Ramos (cell line): Measurements from ENCODE around the gene TTLL11.

Experiments
- in situ Hi-C: fragments of 300-500 bp; cut with MboI; formaldehyde crosslinking; loops from one replicate; pipeline ENCODE4 v1.14.3; 2022; ENCODE audit warnings: low sequenced_read_pairs; ENCODE audit not compliant: unreplicated experiment

The TTLL11 gene

DNA sequence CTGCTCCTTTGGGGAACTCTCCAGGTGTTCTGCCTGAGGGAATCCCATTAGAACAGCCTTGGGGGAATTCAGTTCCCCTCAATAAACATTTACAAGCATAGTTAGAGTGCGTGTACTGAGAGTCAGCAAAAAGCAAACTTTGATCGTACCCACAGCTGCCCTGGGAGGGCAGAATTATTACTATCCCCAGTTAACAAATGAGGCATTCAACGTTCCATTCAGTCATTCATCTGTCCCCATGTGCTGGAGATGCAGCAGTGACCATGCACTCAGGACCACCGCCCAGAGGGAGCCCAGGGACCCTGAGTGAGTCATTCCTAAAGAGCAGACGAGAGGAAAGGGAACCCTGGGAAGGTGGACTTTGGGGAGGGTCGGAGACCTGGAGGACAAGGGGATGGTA, 19.1 kb upstream of the TTLL11 start:
- in situ Hi-C loops: loop anchor here (25.0 kb wide), 1 partner anchor 700 kb away; the partner anchor contains the start of gene OR1K1

DNA sequence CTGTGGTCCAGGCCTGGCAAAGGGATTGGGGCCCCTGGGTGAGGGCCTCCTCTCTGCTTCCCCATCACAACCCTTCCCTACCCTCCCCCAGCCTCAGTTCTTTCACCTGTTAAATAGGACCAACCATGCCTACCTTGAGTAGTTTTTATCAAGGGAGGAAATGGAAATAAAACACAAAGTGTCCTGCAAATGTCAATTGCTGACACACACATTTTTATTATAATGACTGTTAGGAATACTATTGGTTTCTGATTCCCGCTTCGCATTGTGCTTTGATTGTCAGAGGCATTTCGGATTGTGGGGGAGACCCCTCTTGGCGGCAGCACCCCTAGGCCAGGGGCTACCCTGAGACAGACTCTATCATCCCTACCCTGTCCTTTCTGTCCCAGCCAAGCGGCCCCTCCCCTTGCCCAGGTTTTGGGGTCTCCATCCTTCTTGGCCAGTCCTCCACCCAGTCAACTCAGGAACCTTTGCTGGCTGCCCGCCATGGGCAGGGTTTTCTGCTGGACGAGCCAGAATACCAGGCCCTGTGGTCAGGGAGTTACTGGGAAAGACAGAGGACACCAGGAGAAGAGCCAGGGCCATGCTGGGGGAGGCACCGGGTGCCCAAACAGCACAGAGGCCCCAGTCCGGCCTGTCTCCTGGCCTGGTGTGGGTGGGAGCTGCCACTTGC, 18.4 kb upstream of the TTLL11 start:
- in situ Hi-C loops: loop anchor here (25.0 kb wide), 1 partner anchor 701 kb away; the partner anchor contains the start of gene OR1K1

DNA sequence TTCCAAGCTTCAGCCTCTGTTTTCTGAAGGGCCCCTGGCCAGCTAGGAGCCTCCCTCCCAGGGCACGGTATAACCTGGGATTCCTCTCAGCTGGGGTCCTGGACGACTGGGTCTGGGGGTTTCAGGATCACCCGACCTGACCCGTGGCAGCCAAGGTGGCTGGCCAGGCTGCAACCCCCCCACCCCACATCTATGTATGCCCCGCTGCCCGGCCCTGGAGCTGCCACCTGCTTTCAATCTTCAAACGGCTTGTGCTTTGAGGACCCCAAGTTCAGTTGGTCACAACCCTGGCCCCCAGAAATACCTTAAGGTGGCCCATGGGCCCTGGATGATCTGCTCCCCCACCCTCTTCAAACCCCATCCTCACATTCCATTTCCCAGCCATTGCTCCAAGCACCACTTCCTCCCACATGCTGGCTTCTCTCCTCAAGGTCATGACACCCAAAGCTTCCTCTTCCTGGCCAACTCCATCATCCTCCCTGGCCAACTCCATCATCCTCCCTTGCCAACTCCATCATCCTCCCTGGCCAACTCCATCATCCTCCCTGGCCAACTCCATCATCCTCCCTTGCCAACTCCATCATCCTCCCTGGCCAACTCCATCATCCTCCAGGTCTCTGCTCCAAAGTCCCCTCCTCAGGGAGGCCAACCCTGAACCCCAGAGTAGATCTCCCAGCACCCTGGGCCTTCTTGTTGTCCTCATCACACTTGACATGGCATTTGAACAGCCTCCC, 17.2 kb upstream of the TTLL11 start:
- in situ Hi-C loops: loop anchor here (25.0 kb wide), 1 partner anchor 702 kb away; the partner anchor contains the start of gene OR1K1

DNA sequence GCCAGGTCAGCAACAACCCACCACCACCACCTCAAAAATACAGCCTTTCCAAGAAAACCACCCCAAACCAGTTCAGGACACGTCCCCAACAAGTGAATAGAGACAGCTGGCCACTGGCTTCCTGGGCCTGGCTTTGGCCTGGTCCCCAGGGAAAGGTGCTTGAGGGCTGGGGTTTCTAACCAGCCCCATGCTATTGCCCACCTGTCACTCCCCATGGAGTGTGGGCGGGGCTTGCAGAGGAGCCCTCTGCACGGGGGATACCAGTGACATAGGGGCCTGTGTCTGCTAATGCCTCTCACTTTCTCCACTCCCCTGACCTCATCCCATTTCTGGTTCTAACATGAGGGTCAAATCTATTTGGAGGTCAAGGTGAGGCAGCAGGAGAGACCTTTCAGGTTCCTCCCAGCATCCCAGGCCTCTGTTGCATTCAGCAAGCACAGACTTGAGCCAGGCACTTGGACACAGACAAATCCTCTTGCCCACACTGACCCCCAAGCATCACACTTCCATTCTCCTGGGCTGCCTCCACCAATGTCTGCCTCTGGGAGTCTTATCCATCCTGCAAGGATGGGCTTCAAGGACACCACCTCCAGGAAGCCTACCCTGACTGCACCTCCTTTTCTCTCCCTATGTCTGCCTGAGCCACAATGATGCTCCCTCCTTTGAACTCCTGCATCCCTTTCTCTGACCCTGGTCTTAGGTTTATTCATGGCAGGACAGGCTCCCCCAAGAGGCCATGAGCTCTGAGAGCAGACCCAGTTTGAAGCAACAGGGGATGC, 16.1 kb upstream of the TTLL11 start:
- in situ Hi-C loops: loop anchor here (25.0 kb wide), 1 partner anchor 703 kb away; the partner anchor contains the start of gene OR1K1

DNA sequence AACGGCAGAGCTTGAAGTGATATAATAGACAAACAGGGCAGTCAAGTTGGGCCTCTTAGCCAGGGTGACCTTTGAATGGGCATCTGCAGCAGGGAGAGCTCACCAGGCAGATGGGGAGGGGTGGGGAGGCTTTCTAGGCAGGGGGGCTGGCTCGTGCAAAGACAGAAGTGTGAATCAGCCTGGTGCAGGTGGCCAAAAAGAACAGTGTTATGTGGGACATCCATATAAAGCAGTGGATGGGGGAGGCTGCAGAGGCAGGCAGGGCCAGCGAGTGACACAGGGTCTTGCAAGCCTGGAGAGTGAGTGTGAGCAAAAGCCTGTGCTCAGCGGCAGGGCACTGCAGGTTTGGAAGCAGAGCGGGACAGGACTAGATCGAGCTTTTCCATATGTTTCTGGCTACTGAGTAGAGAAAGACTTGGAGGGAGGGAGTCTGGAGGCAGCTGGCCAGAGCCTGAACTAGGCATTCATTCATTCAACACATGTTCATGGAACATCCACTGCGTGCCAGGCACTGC, 14.2 kb upstream of the TTLL11 start:
- in situ Hi-C loops: loop anchor here (25.0 kb wide), 1 partner anchor 705 kb away; the partner anchor contains the start of gene OR1K1

DNA sequence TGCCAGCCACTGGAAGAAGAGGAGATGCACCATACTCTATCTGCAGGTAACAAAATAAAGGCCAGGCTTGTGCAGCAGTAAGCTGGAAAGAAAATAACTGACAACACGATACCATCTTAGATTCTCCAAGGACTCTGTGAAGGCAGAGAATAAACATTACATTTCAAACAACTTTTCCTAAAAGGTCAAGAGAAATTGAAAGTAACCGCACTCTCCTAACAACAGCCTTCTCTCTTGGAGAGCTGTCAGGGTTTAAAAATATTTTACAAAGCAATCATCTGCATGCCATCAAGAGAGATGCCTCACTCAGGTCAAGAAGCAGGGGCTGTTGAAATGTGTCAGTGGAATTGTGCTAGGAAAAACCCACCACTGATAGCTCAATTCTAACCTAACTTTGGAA, 13.5 kb upstream of the TTLL11 start:
- in situ Hi-C loops: loop anchor here (25.0 kb wide), 1 partner anchor 706 kb away; the partner anchor contains the start of gene OR1K1

DNA sequence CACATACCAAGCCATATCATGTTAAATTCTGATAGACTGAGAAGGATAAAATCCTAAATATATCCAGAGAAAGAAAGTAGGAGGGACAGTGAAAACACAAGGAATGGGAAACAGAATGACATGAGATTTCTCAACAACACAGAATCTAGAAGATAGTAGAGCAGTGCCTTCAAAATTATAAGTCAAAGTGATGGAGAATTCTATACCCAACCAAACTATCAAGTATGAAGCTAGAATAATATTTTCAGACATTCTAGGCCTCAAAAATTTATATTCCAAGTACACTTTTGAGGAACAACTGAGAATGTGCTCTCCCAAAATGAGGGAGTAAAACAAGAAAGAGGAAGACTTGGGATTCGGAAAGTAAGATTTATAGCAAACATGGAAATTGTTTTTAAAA, 10.9 kb upstream of the TTLL11 start:
- in situ Hi-C loops: loop anchor here (25.0 kb wide), 1 partner anchor 708 kb away; the partner anchor contains the start of gene OR1K1

DNA sequence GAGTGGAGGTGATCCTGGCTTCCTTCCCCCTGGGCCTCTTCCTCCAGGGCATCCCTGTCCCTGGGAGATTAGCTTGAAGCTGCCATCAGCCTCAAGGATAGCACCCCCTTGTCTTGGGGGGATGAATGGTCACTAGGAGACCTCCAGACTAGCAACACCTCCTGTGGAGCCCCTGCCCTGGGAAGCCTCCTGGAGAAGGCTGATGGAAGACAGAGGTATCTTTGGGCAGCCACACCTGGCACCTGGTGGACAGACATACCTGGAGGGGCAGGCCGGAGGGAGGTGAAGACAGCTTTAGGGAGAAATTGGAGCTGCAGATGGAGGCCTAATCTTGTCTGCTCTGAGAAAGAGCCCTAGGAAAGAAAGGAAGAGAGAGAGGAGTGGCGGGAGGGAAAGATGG, 9.0 kb upstream of the TTLL11 start:
- in situ Hi-C loops: loop anchor here (25.0 kb wide), 1 partner anchor 710 kb away; the partner anchor contains the start of gene OR1K1

DNA sequence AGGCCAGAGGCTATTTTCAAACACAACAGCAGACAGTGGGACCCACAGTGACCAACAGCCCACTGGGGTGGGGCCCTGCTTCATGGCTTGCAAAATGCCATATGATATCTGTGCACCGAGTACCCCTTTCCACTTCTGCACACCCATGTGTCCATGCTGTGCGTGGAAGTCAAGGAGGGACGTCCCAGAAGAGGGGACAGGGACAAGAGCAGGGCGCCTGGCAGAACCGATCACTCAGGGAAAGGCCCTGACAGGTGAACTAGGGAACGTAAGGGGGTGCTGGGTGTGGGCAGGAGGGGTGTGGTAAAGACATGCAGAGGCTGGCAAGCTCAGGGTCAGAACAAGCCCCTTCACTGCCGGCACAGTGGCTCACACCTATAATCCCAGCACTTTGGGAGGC, 7.6 kb upstream of the TTLL11 start:
- in situ Hi-C loops: loop anchor here (25.0 kb wide), 1 partner anchor 712 kb away; the partner anchor contains the start of gene OR1K1

DNA sequence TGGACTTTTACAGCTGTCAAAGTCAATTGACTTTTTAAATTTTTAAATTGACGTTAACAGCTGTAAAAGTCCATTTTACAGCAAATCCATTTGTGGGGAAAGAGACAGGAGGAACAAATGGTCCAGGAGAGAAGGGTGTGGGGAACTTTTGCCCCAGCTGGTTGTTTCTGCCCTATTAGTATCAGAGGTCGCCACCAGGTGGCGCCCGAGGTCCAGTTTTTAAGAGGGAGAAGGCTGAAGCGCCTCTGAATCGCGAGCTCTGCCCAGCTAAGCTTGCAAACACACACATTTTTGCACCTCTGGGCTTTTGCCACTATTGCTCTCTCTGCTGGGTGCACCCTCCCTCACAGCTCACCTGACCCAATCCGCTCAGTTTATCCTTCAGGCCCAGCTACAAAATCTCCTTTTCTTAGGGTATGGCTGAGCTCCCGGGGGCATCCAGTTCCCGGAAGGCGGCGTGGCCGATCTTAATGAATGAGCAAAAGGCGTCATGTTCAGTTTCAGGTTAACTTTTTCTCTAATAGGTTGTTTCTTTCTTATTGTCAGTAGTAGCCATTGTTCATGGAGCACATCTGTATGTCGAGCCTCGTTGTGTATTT, 6.3 kb upstream of the TTLL11 start:
- in situ Hi-C loops: no loop called here

DNA sequence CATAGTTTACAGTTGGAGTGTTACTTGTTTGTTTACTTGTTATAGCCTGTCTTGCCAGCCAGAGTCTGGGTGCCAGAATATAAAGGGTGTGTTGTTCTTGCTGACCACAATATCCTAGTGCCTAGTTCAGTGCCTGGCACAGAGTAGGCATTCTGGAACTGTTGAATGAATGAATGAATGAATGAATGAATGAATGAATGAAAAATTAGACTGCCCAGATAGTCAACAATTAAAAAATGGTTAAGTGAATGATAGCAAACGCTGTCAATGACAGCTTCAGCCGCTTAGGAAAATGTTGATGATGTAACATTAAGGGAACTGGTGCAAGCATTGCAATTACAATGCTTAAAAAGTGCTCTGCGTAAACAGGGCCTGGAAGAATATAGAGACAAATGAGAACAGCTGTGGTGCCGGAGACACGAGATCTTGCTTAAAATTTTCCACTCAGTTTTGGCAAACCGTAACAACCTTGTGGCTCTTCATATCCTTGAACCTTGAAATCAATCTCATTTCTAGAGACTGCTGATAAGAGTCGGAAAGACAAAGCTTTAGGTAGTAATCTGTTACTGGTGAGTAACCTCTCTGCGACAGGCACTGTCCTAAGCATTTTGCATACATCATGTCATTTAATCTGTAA, 4.7 kb upstream of the TTLL11 start:
- in situ Hi-C loops: no loop called here

DNA sequence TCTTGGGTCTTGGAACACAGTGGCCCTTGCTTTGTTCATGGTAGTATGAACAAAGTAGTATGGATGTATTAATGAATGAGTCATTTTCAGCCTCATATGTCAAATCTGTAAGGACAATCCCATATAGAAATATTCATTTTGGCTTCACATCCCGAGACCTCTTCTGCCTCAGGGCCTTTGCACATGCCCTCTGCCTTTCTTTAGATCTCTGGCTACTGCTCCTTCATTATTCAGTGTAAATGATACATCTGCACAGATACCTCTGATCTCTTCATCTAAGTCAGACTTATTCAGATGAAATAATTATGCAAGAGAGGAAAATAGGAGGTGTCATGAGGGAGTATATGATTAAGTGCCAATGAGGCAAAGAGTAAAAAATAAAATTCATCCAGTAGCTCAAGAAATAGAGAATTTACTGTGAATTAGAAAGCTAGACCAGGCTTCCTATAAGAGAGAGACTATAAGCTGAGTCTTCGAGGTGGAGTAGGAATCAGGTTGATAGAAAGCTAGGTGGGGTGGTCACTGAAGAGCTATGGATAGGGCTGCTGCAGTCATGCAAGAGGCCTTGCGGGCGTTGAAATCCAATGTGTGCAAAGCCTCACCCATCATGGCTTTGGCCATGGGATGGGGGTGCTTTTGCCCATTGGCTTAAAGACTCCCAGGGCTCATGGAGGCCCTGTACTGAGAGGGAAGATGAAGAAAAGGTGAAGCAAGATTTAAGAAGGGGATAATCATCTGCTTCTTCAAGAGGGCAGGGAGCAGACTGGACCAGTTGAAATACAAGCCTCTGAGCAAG, 3.7 kb upstream of the TTLL11 start:
- in situ Hi-C loops: no loop called here

DNA sequence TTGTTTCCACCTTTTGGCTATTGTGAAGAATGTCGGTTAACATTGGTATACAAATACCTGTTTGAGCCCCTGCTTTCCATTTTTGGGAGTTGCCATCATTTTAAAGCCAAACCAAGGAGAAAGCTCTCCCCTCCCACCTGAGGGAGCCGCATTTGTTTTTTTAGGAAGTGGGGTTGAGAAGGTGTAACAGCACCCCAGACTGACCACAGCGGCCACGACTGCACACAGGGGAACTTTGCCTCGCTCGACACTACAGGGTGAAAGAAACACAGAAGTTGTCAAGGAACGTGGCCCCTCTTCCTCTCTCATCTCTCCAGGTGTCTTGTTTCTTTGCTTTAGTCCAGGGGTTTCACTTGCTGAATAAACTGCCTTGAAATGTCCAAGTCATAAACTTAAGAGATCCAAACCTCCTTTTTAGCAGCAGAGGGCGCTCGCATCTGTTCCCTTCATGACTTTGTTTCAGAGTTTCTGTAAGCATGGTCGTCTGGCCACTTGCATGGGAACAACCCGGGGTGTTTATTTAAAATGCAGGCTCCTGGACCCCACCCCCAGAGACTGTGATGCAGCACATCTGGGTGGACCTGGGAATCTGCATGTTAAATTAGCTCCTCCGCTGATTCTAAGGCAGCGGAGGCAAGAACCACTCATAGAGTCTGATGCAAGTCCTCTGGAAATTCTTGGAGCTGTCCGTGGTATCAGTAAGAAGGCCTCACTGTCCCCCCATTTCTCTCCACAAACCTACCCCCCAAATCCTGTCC, 2.1 kb upstream of the TTLL11 start:
- in situ Hi-C loops: no loop called here

DNA sequence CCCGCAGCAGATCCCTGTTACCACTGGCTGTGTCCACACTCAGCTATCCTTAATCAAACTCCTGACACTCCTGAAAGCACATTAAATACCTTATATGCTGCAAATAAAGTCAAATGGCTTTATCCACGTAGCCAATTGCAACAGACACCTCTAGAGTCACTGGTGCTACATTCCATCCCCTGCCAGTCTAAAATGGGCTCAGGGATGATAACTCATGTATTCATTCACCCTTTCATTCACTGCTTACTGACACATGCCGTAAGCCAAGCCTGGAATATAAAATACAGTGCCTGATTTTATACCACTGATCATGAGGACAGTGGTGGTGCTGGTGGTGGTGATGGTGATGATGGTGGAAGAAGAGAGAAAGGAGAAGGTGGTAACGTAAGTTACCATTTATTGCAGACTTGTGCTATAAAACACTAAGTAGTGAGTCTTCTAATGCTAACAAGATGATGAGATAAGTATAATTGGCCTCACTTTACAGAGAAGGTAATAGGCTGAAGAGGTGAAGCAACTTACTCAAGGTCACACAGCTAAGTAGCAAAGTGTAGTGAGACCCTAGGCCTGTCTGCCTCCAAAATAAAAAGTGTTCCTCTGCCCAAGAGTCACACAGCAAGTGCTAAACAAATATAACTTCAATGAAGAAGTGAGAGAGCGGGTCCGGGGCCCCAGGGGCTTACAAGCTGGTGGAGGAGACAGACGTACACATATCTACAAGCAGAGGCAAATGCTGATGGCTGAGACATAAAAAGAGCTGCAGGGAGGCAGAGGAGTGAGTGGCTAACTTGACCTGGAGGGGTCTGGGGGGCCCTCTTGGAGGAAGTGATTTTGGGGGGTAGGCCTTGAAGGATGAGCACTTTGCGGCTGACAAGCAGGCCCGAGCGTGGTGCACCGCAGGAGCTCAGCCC, 1.2 kb downstream of the TTLL11 start:
- in situ Hi-C loops: no loop called here

DNA sequence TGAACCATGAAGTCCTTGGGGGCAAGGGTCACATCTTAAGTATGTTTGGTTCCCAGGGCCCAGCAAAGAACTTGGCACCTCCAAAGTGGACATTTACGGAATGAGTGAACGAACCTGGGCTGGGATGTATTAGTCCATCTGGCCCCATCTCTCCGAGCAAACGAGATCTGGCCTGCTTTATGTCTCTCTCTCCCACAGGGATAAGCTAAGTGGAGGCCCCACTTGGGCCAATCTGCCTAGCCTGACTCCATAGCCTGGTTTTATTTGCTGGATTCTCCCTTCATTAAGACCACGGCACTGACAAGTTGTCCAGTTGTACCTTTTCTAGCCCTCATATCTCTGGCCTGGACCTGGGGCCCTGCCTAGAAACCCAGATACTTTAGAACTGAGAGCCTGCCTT, 2.1 kb downstream of the TTLL11 start:
- in situ Hi-C loops: no loop called here

DNA sequence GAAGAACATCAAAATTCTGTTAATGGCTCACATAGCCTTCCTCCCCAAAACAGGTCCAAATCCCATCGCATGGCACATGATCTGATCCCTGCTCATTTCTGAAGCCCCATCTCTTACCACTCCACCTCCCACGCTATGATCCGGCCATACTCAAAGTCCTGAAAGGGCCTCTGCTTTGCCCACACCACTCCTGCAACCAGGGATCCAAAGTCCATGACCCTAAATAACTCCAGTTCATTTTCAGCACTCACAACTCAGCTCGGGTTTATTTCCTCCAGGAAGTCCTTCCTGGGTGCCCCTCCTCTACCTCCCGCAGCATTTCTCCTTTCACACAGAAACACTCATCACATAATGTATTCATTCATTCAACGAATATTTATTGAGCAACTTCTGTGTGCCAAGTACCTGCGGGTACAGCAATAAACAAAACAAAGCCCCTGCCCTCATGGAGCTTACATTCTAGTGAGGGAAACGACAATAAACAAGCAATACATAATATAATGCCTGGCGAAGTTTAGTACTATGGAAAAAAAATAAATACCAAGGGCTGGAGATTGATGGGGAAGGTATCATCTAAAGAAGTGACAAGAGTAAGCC, 2.7 kb downstream of the TTLL11 start:
- in situ Hi-C loops: no loop called here
